GM18498 (cell line): Measurements from ENCODE around the gene DPH1.

Experiments
- ATAC-seq: cut with Tn5 transposase; IDR thresholded peaks from one replicate; pipeline ENCODE4 v1.9.1; 2021; ENCODE audit warnings: mild to moderate bottlenecking, moderate library complexity; ENCODE audit not compliant: unreplicated experiment

The DPH1 gene

GRCh38 chr17:2060681-2061440 is 30.9 kb downstream of the DPH1 start:
- ATAC-seq = no peak

- ATAC-seq = no peak
Observed at GRCh38 chr17:2061441-2061958, 31.5 kb downstream of the DPH1 start.

GRCh38 chr17:2062571-2063183 is 32.7 kb downstream of the DPH1 start:
- no peak for ATAC-seq

GRCh38 chr17:2063261-2064146 is 33.6 kb downstream of the DPH1 start:
- no peak for ATAC-seq

GRCh38 chr17:2064147-2064489 is 34.2 kb downstream of the DPH1 start:
- ATAC-seq = no peak

GRCh38 chr17:2064520-2064971 is 34.6 kb downstream of the DPH1 start:
- no peak for ATAC-seq

- no peak for ATAC-seq
Observed at GRCh38 chr17:2064980-2065785, 35.2 kb downstream of the DPH1 start.

DNA sequence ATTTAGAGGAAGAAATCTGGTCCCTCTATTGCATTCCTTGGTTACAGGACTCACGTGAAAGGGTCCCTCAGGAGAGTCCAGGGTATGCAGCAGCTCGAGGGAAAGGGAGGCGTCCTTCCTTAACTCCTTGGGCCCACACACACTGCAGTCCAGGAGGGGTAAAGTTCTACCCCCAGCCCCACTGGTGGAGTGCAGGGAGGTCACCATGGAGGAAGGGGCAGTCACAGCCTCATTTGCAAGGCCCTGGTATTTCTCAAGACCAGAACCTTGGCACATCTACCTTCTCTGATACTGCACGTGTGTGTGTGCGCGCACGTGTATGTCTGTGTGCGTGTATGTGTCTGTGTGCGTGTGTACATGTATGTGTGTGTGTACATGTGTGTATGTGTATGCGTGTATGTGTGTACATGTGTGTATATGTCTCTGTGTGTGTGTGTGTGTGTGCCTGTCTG is 36.0 kb downstream of the DPH1 start:
- no peak for ATAC-seq

DNA sequence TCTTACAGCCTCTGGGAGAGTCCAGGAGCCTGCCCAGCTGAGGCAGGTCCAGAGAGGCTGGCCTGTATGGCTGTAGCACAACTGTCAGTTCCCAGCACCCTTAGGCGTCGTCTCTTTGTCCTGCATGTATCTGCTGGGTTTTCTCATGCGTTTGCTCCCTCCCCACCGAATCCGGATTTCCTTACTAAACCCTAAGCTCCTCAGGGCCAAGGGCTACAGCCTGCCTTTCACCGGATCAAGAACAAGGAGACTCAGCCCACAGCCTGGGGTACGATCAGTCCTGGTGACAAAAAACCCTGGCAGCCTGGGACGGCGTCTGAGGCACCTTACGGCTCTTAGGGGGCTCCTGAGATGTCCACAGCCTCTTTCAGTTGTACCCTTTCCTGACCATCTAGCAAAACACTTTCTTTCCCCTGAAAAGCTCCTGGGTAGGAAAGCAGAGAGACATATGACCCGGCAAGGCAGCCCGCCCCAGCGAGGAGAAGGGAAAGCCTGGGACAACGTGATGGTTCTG is 37.2 kb downstream of the DPH1 start:
- no peak for ATAC-seq

- ATAC-seq = no peak
Observed at GRCh38 chr17:2067608-2068024, 37.7 kb downstream of the DPH1 start.

GRCh38 chr17:2068031-2068518 is 38.1 kb downstream of the DPH1 start:
- no peak for ATAC-seq

DNA sequence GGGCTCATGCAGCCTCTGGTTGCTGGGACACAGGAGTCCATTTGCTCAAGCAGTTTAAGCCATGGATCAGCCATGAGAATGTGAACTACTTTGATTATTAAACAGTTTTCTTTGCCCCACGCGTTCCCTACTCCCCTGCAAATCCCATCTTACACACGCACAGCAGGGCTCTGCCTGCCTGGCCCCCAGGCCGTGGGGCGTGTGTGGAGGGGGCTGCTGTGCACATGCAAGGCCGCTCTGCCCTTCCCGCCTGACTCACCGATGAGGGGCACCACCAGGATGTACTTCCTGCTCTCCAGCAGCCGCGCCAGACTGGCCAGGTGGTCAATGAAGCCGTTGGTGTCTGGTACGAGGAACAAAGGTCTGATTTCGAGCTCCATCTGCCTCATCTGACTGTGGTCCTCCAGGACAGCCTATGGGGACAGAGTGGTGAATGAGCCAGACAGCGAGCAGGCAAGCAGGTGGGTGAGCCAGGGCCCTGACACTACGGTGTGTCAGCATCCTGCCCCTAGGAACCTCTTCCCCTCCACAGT is 38.6 kb downstream of the DPH1 start:
- no peak for ATAC-seq

DNA sequence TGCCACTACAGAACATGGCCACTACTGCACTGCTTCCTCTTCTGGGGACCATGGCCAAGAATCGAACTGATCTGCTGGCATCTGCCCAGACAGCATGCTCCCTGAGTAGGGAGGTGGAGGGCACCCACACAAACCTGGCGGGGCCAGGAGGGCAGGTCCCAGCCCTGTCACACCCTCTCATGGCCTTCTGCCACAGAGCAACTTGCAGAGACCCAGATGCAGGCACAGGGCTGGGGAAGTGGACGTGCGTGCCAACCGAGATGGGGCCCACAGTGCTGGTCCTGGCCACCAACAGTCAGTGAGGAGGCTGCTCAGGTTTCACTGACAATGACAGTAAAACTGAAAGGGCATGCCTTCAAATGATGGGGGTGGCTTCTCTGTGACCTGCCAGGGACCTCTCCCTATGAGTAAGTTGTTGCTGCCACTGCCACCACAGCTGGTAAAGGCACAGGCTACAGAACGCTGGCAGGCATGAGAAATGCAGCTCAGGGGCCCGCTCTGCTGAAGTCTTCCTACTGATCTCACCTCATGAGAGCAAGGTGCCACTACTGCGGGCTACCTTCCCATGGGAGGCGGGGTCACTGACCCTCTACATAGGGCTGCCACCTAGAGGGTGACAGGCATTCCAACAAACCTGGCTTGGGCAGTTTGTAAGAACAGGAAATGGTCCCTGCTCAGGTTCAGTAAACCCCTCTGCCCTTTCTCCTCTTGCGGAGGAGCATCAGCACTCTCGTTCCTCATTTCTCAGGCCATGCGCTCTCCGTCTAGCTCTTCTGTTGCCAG is 40.5 kb downstream of the DPH1 start:
- peak; percentile 86 for ATAC-seq

GRCh38 chr17:2071024-2071385 is 41.1 kb downstream of the DPH1 start:
- ATAC-seq = no peak

DNA sequence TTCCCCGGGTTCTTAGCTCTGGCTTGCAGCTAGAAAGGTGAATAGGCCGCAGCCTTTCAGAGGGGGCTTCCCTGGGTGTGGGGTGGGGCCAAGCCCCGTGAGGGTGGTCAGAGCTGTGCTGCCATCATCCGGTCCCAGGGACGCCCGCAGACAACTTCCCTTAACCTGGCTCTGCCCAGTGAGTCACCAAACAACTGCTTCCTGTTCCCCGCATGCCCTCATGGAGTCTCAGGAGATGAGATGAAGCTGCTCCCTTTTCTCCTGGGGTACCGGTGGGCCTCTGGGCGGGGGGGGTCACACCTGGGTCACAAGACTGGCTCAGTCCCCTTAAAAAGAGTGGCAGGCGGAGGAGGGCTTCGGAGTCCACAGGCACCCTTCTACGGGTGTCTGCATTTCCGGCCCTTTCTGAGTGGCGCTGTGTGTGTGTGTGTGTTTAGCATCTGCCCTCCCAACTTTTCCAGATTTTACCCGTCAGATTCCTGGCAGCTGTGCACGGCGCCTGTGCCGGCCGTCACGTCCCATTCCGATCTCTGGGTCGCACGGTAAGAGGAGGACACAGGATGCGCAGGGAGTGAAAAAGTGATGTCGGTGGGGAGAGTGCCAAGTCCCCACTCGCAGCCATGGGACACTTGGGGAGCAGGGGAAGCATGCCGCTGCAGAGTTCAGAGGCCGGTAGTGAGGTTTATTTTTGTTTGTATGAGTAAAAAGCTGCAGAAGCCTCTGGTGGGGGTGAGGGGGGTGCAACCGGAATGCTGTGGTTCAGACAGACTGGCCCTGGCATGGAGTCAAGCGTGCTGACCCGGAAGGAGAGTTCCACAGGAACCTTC is 41.7 kb downstream of the DPH1 start:
- ATAC-seq = no peak

DNA sequence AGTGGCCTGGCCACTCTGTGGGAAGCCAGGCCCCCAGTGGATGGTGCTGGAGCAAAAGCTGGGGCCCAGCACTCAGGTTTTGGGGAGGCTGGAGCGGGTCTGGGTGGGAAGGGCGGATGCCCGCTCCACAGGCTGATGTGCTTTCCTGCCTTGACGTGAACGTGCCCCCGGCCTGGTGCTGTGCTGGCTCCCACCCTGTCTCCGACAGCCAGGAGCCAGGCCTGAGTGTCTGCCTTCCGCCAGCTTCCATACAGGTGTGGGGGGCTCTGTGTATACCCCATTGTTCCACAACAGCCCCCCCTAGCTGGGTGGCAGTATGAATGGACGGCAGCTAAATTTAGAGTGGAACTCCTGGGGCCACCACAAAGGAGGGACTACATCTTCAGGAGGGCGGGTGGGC is 45.0 kb downstream of the DPH1 start:
- ATAC-seq = no peak

GRCh38 chr17:2075336-2076086 is 45.6 kb downstream of the DPH1 start:
- ATAC-seq = no peak
